IPS DF 19.7 (cell line): ENCODE measurements around the gene UCK2.

Source experiments
- DNase-seq: peaks from one replicate; pipeline ENCODE4 v3.0.0-alpha.2; 2013; ENCODE audit warnings: low read depth, low spot score

The UCK2 gene

GRCh38 chr1:165937829-165938228, 110.4 kb downstream of the UCK2 start:
- DNase-seq: no peak

GRCh38 chr1:165938844-165939243, 111.4 kb downstream of the UCK2 start:
- DNase-seq: no peak

- no peak for DNase-seq
Observed at GRCh38 chr1:165941531-165941930, 114.1 kb downstream of the UCK2 start.

GRCh38 chr1:165942062-165942461, 114.6 kb downstream of the UCK2 start:
- no peak for DNase-seq

- peak; percentile 28 for DNase-seq
Observed at GRCh38 chr1:165942927-165943597, 115.6 kb downstream of the UCK2 start.

GRCh38 chr1:165945911-165946310, 118.5 kb downstream of the UCK2 start:
- DNase-seq: no peak

- no peak for DNase-seq
Observed at GRCh38 chr1:165947797-165948455, 120.5 kb downstream of the UCK2 start.

- no peak for DNase-seq
Observed at GRCh38 chr1:165949335-165950130, 122.1 kb downstream of the UCK2 start.

GRCh38 chr1:165954940-165955339, 127.5 kb downstream of the UCK2 start:
- no peak for DNase-seq

GRCh38 chr1:165958306-165958705, 130.9 kb downstream of the UCK2 start:
- DNase-seq: no peak

GRCh38 chr1:165960136-165960535, 132.7 kb downstream of the UCK2 start:
- DNase-seq: no peak

- no peak for DNase-seq
Observed at GRCh38 chr1:165960881-165961280, 133.5 kb downstream of the UCK2 start.
